ENCODE data around the gene LYPD6B.

LYPD6B gene

DNA sequence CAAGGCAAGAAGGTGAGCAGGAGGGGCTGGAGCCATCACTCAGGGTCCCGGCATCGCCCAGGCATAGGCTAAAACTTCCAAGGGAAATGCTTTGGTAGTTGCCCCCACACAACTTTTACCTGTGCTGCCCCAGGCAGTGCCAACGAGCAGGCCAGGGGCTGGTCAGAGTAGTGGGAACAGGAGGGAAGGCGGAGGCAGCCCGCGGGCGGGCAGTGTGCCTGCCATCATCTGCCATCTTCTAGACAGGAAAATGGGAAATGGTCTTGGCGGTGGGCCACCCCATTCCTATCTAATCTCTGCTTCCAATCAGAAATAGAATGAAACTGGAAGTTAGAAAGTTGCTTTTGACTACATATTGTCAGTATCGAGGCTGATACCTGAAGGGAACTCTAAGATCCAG is 26.0 kb upstream of the LYPD6B start:
- no peak for DNase-seq (ENCODE audit: low spot score)

GRCh38 chr2:149015501-149015900 is 23.0 kb upstream of the LYPD6B start:
- DNase-seq (ENCODE audit: low spot score) = no peak

DNA sequence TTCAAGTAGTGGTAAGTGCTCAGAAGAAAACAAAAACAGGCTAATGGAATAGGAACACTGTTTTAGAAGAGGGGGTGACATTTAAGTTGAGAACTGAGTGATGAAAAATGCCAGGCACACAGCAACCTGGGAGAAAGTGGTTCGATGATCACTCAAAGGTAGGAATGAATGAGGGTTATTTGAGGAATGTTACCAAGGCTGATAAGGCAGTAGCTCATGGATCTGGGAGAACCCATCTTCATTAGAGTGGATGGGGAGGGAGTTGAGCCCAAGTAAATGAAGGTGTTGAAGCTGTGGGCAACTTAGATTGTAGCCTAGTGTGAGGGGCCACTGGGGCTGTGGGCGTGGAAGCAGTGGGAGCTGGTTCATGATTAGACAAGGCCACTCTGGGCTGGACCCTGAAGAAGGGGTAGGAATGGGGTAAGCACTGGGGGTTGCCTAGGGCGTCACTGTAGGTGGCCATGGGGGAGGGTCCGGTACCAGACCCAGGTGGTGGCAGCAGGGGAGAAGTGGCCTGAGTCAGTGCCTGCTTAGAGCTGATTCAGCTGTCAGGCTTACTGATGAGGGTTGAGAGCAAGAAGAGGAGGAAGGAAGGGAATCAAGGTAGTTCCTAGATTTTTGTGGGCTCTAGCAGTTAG is 22.5 kb upstream of the LYPD6B start:
- no peak for DNase-seq (ENCODE audit: low spot score)

DNA sequence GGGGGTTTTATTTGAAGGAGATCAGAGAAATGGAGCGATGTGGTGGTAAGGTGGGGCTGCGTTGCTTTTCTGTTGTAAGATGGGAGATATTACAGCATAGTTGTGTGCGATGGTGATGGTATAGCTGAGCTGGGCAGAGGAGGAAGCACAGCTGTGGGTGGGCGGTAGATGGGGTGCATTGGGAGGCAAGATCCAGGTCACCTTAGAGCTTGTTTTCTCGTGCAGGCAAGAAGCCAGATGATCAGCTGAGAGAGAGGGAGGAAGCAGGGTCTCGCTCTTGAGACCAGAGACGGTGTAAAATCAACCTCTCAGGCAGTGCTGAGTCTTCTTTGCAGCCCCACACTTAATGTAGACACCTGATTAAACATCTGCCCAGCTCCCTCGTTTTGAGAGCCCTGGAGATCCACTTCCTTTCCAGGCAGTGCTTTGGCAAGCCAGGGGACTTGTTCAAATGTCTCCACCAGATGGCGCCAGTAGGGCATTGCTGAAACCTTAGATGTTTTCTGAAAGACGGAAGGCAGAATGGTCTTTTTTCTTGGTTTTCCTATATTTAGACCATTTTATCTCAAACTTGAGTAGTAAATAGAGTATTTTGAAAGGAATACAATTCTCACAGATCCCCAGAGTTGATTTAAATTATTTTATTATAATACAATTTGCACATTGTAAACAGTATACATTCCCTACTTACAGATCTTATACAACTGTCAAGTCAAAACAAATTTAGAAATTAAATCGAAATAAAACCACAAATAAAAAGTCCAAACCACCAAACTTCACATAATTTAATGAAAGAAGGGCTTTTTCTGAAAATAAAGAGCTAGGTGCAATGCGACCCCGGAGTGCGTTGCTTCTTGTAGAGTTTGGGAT is 21.1 kb upstream of the LYPD6B start:
- peak; percentile 82 for DNase-seq (ENCODE audit: low spot score)

DNA sequence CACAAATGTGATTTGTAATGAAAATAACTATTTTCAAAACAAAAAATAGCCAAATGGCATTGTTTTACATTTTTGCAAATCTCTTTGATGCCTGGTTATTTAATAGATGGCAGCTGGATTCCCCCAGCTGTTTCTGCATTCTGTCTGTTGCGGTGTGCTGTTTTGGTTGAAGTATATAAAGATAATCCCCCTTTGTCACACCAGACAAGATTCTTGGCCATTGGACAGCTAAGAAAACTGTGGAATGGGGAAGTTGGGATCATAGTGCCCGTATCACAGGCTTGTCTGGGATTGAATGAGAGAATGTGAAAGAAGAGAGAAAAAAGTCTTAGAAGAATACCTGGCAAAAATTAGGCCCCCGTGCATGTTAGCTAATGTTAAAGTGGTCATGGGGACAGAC is 19.5 kb upstream of the LYPD6B start:
- no peak for DNase-seq (ENCODE audit: low spot score)

DNA sequence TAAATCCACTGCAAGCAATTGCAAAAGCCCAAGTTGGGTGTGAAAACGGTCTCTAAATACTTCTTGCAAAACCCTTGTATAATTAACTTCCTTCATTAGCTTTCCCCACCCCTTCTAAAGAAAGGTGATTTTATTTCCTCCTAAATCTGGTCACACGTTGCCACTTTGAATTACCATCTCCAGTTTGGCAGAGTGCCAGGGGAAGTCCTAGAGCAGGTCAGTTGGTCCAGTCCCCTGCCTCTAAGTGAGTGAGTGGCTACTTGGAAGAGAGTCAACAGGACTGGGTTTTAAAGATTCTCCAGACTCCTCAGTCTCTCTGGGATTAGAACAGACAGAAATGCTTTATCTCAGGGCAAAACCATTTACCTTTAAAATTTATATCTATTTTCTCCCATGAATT is 18.7 kb upstream of the LYPD6B start:
- no peak for DNase-seq (ENCODE audit: low spot score)

GRCh38 chr2:149020432-149020851 is 18.1 kb upstream of the LYPD6B start:
- DNase-seq (ENCODE audit: low spot score) = no peak

GRCh38 chr2:149021271-149021719 is 17.2 kb upstream of the LYPD6B start:
- no peak for DNase-seq (ENCODE audit: low spot score)

DNA sequence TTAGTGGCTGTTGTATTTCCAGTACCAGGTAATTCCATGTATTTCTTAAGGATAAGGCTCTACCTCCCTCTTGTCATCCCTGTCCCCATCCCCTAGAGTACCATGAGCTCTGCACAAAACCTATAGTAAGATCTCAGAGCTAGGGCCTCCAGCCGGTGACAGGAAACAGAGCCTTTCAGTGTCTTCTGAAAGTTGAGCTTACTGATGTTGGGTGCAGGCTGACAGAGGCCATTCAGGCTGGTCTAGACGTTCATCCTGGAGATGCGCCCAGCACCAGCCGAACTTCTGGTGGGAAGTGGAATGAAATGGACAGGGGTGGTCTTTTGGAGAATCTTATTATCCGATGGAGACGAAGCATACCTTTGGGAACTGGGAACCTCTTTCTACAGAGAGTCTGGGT is 16.7 kb upstream of the LYPD6B start:
- DNase-seq (ENCODE audit: low spot score) = no peak

- no peak for DNase-seq (ENCODE audit: low spot score)
Measured at GRCh38 chr2:149023091-149023490, 15.4 kb upstream of the LYPD6B start.

DNA sequence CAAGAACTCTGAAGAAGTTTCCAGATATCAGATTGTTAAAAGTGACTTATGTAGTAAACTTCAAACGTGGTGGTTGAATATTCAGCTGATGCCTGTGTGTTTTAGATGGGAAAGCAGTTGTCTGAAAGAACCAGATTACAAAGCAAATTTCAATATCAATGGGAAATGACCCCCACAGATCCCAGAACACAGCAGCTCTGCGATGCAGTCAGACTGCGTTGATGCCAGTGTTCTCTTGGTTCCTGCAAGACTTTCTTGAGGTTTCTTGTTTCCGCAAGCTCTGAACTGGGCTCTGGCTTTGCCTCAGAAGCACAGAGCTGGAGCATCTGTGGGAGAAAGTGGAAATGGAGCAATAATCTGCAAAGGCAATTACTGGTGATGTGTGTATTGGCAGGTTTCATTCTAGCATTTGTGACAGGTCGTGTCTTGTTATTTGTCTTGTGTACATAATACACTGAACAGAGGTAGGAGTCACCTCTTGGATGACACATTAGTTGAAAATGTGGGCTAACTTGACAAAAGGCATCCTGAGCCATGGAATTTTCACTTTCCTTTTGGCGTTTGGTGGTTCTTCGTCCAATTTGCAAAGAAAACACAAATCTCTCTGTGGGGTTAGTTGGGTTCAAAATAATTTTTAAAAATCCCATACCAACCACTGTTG is 10.8 kb upstream of the LYPD6B start:
- DNase-seq (ENCODE audit: low spot score) = no peak

DNA sequence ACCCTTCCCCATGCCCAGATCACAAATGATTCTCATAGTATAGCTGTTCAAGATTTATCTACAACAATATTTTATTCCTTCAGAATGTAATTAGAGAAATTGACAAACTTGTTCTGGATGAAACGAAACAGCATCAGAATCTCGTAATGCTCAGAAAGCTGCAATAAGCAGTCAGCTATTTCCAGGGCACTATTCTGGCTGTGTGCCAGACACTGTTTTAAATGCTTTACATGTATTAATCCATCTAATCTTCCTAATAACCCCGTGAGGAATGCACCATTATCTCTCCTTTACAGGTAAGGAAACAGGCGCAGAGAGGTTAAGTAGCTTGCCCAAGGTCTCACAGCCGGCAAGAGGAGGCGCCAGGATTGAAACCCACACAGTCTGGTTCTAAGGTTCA is 10.1 kb upstream of the LYPD6B start:
- no peak for DNase-seq (ENCODE audit: low spot score)

DNA sequence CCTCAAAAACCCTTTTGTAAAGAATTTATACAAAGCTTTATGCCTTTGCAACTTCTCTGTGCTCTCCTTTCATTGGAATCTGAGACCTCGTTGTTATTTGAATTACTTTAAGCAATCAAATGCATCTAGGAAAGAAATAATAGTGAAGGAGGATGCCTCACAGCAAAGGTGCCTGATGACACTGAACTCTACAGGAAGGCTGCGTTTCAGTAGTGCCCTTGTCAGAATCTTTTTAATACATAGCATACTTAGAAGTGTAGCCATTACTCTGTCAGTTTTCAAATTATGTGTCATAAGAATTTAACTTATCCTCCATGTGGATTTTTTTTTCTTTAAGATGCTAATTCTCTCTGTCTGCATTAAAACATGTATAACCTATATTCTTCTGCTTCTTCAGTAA is 9.6 kb upstream of the LYPD6B start:
- DNase-seq (ENCODE audit: low spot score) = no peak

DNA sequence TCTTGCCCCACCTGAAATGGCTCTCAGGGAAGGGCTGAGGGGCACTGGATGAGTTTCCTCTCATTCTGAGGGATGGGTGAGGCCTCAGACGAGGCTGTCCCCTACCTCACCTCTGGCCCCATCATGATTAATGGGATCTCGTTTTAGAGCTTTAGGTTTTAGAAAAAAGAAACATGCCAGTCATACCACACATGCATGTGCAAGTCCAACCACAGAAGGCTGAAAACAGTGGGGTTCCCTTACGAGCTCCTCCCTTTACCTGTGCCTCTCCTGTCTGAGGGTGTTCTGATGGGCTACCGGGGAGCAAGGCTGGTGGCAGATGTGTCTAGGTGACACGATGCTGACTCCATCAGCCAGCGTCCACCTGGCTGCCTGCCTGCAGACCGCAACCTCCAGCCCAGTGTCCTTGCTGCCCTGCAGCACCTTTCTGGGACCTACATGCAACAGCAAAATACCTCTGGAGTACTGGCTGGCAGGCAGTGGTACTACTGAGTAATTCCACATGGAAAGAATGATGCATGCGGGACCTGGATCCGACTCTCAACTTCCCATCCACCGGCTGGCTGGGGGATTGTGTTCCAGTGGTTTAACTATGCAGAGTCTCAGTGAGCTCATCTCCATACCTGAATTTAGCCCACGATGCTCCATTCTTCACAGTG is 9.1 kb upstream of the LYPD6B start:
- no peak for DNase-seq (ENCODE audit: low spot score)

GRCh38 chr2:149031396-149031795 is 7.1 kb upstream of the LYPD6B start:
- DNase-seq (ENCODE audit: low spot score) = no peak

GRCh38 chr2:149033716-149034115 is 4.8 kb upstream of the LYPD6B start:
- DNase-seq (ENCODE audit: low spot score) = no peak

GRCh38 chr2:149034406-149034805 is 4.1 kb upstream of the LYPD6B start:
- DNase-seq (ENCODE audit: low spot score) = no peak

- DNase-seq (ENCODE audit: low spot score) = no peak
Measured at GRCh38 chr2:149036507-149037293, 1.8 kb upstream of the LYPD6B start.

DNA sequence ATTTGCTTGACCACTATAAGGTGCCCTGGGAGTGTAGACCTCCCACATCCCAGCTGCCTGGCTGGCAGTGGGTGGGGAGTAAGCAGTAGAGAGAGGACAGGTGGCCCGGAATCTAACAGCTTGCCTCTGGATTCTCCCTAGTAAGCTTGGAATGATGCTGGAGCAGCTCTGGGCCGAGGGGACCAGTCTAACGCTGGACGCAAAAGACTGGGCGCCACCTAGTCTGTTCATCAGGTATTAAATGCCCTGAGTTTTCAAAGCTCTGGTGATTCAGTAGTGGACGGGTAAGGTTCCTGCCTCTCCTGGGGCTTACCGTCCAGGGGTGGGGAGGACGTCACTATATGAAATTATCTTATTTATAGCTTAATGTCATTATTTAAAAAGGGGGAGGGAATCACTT is 648 bp upstream of the LYPD6B start:
- no peak for DNase-seq (ENCODE audit: low spot score)

DNA sequence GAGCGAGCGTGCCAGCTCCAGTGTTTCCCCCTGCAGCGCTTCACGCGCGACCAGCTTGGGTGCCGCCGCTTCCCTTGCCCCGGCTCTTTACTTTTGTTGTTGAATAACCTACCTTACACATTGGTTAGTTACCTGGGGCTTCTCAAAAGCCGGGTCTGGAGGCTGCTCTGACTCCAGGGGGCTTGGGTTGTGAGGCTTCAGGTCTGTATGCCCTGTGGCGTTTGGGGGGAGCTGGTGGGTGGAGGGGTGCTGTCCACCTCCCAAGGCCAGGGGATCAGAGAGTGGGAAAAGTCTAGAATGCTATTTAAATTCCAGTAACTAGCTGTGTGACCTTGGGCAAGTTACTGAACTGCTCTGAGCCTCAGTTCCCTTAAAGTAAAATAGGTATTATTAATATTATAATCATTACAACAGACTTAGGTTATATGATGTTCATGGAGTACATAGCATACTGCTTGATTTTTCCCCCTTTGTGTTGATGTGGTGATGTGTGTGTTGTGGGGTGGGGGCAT is 770 bp downstream of the LYPD6B start:
- DNase-seq (ENCODE audit: low spot score) = no peak

GRCh38 chr2:149040451-149040850 is 2.0 kb downstream of the LYPD6B start:
- no peak for DNase-seq (ENCODE audit: low spot score)

DNA sequence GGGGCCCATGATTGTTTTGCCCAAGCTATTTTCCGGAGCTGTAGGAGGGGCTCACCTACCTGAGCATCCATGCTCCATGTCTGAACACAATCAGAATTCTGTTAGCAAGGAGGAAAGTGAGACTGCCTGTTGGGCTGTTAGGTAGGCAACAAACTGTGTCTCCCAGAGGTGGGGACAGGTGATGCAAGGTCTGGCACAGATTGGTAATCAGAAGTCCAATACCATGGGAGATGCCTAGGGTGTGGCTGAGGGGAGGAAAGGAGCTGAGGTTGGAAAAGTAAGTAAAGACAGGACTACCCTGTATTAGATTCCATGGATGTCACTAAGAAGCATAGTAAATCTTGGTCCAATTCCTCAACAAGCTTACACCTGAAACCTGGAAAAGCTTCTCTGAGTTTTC is 3.0 kb downstream of the LYPD6B start:
- no peak for DNase-seq (ENCODE audit: low spot score)
